ENCODE measurements around the gene LAMP2.

GRCh38 chrX:120474085-120474484, 5.0 kb upstream of the LAMP2 start:
- TF ChIP-seq CTCF (IDR thresholded peaks at IDR 0.05; ENCODE audit: low read depth, low read length) = no peak
- no peak for TF ChIP-seq POLR2A (IDR thresholded peaks at IDR 0.05; ENCODE audit: extremely low read depth, insufficient read length)
- no peak for TF ChIP-seq MAX (IDR thresholded peaks at IDR 0.05; ENCODE audit: low read depth, low read length)
- TF ChIP-seq MYC (IDR thresholded peaks at IDR 0.05; ENCODE audit: low read depth, low read length) = no peak

All from NB4 (cell line).